ENCODE results near the gene C16orf96.

The C16orf96 gene

GRCh38 chr16:4594433-4595410 lies 38.6 kb downstream of the C16orf96 start:
- H3K27me3 Mint-ChIP-seq: no peaks in the 10 kb centered on the region
- H3K36me3 Mint-ChIP-seq: peaks cover 2% of the 10 kb centered on the region
- H3K4me3 Mint-ChIP-seq: no peak overlapping the region
- H3K27ac Mint-ChIP-seq: no peak overlapping the region
- H3K4me1 Mint-ChIP-seq (ENCODE audit: low read depth): no peaks in the 10 kb centered on the region
- H3K9me3 Mint-ChIP-seq (ENCODE audit: low read depth): no peaks in the 10 kb centered on the region

GRCh38 chr16:4597174-4597573 lies 41.0 kb downstream of the C16orf96 start:
- Mint-ChIP-seq H3K36me3 (peaks cover 2% of the 10 kb centered on the region), H3K9me3 (ENCODE audit: low read depth) (no peaks in the 10 kb centered on the region), H3K27ac (no peak overlapping the region), H3K27me3 (no peaks in the 10 kb centered on the region), H3K4me3 (no peak overlapping the region), H3K4me1 (ENCODE audit: low read depth) (no peaks in the 10 kb centered on the region)

GRCh38 chr16:4599037-4599436 lies 42.9 kb downstream of the C16orf96 start:
- Mint-ChIP-seq H3K27me3 (no peaks in the 10 kb centered on the region), H3K4me3 (no peak overlapping the region), H3K27ac (no peak overlapping the region), H3K36me3 (peaks cover 2% of the 10 kb centered on the region), H3K4me1 (ENCODE audit: low read depth) (no peaks in the 10 kb centered on the region), H3K9me3 (ENCODE audit: low read depth) (no peaks in the 10 kb centered on the region)

GRCh38 chr16:4599545-4599944 lies 43.4 kb downstream of the C16orf96 start:
- H3K9me3 Mint-ChIP-seq (ENCODE audit: low read depth): no peaks in the 10 kb centered on the region
- peaks cover 2% of the 10 kb centered on the region for H3K36me3 Mint-ChIP-seq
- H3K27ac Mint-ChIP-seq: no peak overlapping the region
- no peaks in the 10 kb centered on the region for H3K4me1 Mint-ChIP-seq (ENCODE audit: low read depth)
- H3K4me3 Mint-ChIP-seq: no peak overlapping the region
- no peaks in the 10 kb centered on the region for H3K27me3 Mint-ChIP-seq

GRCh38 chr16:4601036-4601863 lies 45.1 kb downstream of the C16orf96 start:
- Mint-ChIP-seq H3K36me3 (no peaks in the 10 kb centered on the region), H3K27me3 (no peaks in the 10 kb centered on the region), H3K4me1 (ENCODE audit: low read depth) (no peaks in the 10 kb centered on the region), H3K9me3 (ENCODE audit: low read depth) (no peaks in the 10 kb centered on the region), H3K27ac (no peak overlapping the region), H3K4me3 (no peak overlapping the region)

GRCh38 chr16:4601864-4602186 lies 45.7 kb downstream of the C16orf96 start:
- Mint-ChIP-seq H3K36me3 (no peaks in the 10 kb centered on the region), H3K9me3 (ENCODE audit: low read depth) (no peaks in the 10 kb centered on the region), H3K4me1 (ENCODE audit: low read depth) (no peaks in the 10 kb centered on the region), H3K4me3 (no peak overlapping the region), H3K27ac (no peak overlapping the region), H3K27me3 (no peaks in the 10 kb centered on the region)

GRCh38 chr16:4602331-4602730 lies 46.2 kb downstream of the C16orf96 start:
- Mint-ChIP-seq H3K4me3 (no peak overlapping the region), H3K36me3 (no peaks in the 10 kb centered on the region), H3K27me3 (no peaks in the 10 kb centered on the region), H3K27ac (no peak overlapping the region), H3K9me3 (ENCODE audit: low read depth) (no peaks in the 10 kb centered on the region), H3K4me1 (ENCODE audit: low read depth) (no peaks in the 10 kb centered on the region)

- no peak overlapping the region for H3K4me3 Mint-ChIP-seq
- no peak overlapping the region for H3K27ac Mint-ChIP-seq
- no peaks in the 10 kb centered on the region for H3K9me3 Mint-ChIP-seq (ENCODE audit: low read depth)
- H3K27me3 Mint-ChIP-seq: no peaks in the 10 kb centered on the region
- H3K4me1 Mint-ChIP-seq (ENCODE audit: low read depth): no peaks in the 10 kb centered on the region
- no peaks in the 10 kb centered on the region for H3K36me3 Mint-ChIP-seq
Measured at GRCh38 chr16:4603624-4604170, 47.6 kb downstream of the C16orf96 start.

GRCh38 chr16:4604401-4604800 lies 48.3 kb downstream of the C16orf96 start:
- Mint-ChIP-seq H3K36me3 (no peaks in the 10 kb centered on the region), H3K27me3 (no peaks in the 10 kb centered on the region), H3K4me3 (no peak overlapping the region)

GRCh38 chr16:4606354-4606753 lies 50.2 kb downstream of the C16orf96 start:
- H3K27me3 Mint-ChIP-seq: no peaks in the 10 kb centered on the region
- no peak overlapping the region for H3K4me3 Mint-ChIP-seq

More at GRCh38 chr16:4604401-4604800, 48.3 kb downstream of the C16orf96 start:
- Mint-ChIP-seq H3K27ac (no peak overlapping the region), H3K4me1 (ENCODE audit: low read depth) (no peaks in the 10 kb centered on the region), H3K9me3 (ENCODE audit: low read depth) (no peaks in the 10 kb centered on the region)

GRCh38 chr16:4607841-4608703 lies 51.9 kb downstream of the C16orf96 start:
- no peak overlapping the region for H3K27ac Mint-ChIP-seq
- peaks cover 6% of the 10 kb centered on the region for H3K4me1 Mint-ChIP-seq (ENCODE audit: low read depth)
- H3K27me3 Mint-ChIP-seq: no peaks in the 10 kb centered on the region
- H3K36me3 Mint-ChIP-seq: no peaks in the 10 kb centered on the region
- H3K4me3 Mint-ChIP-seq: no peak overlapping the region
- no peaks in the 10 kb centered on the region for H3K9me3 Mint-ChIP-seq (ENCODE audit: low read depth)

More at GRCh38 chr16:4606354-4606753, 50.2 kb downstream of the C16orf96 start:
- no peaks in the 10 kb centered on the region for H3K36me3 Mint-ChIP-seq
- peaks cover under 1% of the 10 kb centered on the region for H3K4me1 Mint-ChIP-seq (ENCODE audit: low read depth)
- H3K27ac Mint-ChIP-seq: no peak overlapping the region
- H3K9me3 Mint-ChIP-seq (ENCODE audit: low read depth): no peaks in the 10 kb centered on the region

GRCh38 chr16:4608704-4608980 lies 52.5 kb downstream of the C16orf96 start:
- Mint-ChIP-seq H3K4me3 (no peak overlapping the region), H3K27ac (no peak overlapping the region), H3K36me3 (no peaks in the 10 kb centered on the region), H3K9me3 (ENCODE audit: low read depth) (no peaks in the 10 kb centered on the region), H3K4me1 (ENCODE audit: low read depth) (peaks cover 7% of the 10 kb centered on the region), H3K27me3 (no peaks in the 10 kb centered on the region)

GRCh38 chr16:4609200-4610010 lies 53.3 kb downstream of the C16orf96 start:
- Mint-ChIP-seq H3K36me3 (no peaks in the 10 kb centered on the region), H3K9me3 (ENCODE audit: low read depth) (no peaks in the 10 kb centered on the region), H3K27ac (no peak overlapping the region), H3K27me3 (no peaks in the 10 kb centered on the region), H3K4me3 (no peak overlapping the region), H3K4me1 (ENCODE audit: low read depth) (peaks cover 7% of the 10 kb centered on the region)
